Measurements from ENCODE around the gene AKT3. TPM values are rescaled to one million over a fixed set of nuclear protein-coding genes. Genes with fewer than 3 reads are reported as not detected.

Gene AKT3
- polyA plus RNA-seq, 1 experiment, result 34.9 TPM

DNA sequence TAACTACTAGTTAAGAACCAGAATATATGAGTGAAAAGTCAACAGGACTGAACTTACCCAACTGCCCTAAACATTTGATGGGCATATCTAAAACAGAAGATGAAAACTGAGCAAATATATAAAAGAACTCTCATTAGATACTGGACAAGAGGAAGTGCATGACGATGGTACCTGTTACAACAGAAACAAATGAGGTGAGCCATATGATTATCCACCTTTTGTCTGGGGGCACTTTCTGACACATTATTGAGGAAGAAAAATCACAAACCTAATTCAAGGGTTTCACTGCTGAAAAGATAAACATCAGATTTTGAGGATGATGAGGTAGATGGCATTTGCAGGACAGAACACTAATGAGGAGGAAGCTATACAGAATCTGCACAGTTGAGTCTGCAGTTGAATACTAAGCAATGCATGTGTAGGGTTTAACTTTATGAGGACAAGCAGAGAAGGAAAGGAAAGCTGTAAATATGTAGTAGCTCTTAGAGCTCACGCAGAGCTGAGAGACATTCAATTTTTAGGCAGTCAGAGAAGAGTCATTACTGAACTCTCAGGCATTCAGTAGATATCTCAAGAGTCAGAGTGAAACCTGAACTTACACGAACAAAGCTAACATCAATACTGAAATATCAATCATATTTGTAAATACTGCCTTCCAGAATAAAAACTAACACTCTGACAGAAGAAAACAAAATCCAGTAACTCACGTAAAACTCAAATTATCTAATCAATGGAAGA, 262.1 kb downstream of the AKT3 start:
- no peak for TF ChIP-seq CTCF (IDR thresholded peaks at IDR 0.05; ENCODE audit: low read depth, low read length)
- Histone ChIP-seq H3K9me3 (ENCODE audit: control insufficient read depth, insufficient read depth, low read length) (no peaks in the 10 kb centered on the region), H3K4me3 (ENCODE audit: low read depth, low read length) (no peak overlapping the region), H3K27ac (ENCODE audit: low read depth, low read length) (no peak overlapping the region), H3K27me3 (ENCODE audit: control insufficient read depth, insufficient read depth, low read length) (no peaks in the 10 kb centered on the region)
- ChIA-PET CTCF (no interaction called here), POLR2A (no interaction called here)
- no peak for DNase-seq (ENCODE audit: low read depth, low spot score)

DNA sequence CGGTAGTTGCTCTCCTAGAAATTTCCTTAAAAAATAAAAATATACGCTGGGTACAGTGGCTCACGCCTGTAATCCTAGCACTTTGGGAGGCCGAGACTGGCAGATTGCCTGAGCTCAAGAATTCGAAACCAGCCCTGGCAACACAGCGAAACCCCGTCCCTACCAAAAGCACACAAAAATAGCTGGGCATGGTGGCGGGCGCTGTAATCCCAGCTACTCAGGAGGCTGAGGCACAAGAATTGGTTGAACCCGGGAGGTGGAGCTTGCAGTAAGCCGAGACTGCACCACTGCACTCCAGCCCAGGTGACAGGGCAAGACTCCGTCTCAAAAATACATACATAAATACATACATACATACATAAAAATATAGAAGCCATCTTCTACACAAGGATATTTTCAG, 262.8 kb downstream of the AKT3 start:
- POLR2A ChIA-PET, result no interaction called here
- H3K9me3 ChIP-seq (ENCODE audit: control insufficient read depth, insufficient read depth, low read length), result no peaks in the 10 kb centered on the region
- CTCF ChIA-PET, result no interaction called here
- no peak for TF ChIP-seq CTCF (IDR thresholded peaks at IDR 0.05; ENCODE audit: low read depth, low read length)
- no peaks in the 10 kb centered on the region for H3K27me3 ChIP-seq (ENCODE audit: control insufficient read depth, insufficient read depth, low read length)
- no peak overlapping the region for H3K27ac ChIP-seq (ENCODE audit: low read depth, low read length)
- no peak for DNase-seq (ENCODE audit: low read depth, low spot score)
- no peak overlapping the region for H3K4me3 ChIP-seq (ENCODE audit: low read depth, low read length)

DNA sequence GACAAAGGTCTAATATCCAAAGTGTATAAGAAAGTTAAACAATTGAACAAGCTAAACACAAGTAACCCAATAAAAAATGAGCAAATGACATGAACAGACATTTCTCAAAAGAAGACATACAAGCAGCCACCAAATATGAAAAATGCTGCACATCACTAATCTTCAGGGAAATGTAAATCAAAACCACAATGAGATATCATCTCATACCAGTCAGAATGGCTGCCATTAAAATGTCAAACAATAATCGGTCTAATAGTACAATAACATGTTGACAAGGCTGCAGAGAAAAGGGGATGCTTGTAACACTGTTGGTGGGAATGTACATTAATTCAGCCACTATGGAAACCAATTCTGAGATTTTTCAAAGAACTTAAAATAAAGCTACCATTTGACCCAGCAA, 264.1 kb downstream of the AKT3 start:
- ChIA-PET CTCF (interaction anchor here (0.9 kb wide), 1 partner anchor 687 kb away, joined by 3 read pairs; no protein-coding TSS in a partner anchor), POLR2A (no interaction called here)
- TF ChIP-seq CTCF (IDR thresholded peaks at IDR 0.05; ENCODE audit: low read depth, low read length), result no peak
- Histone ChIP-seq H3K4me3 (ENCODE audit: low read depth, low read length) (no peak overlapping the region), H3K27me3 (ENCODE audit: control insufficient read depth, insufficient read depth, low read length) (no peaks in the 10 kb centered on the region), H3K27ac (ENCODE audit: low read depth, low read length) (no peak overlapping the region), H3K9me3 (ENCODE audit: control insufficient read depth, insufficient read depth, low read length) (peaks cover 3% of the 10 kb centered on the region)
- DNase-seq (ENCODE audit: low read depth, low spot score), result no peak

GRCh38 chr1:243582326-243582725, 267.7 kb downstream of the AKT3 start:
- no peak for TF ChIP-seq CTCF (IDR thresholded peaks at IDR 0.05; ENCODE audit: low read depth, low read length)
- Histone ChIP-seq H3K9me3 (ENCODE audit: control insufficient read depth, insufficient read depth, low read length) (peaks cover 10% of the 10 kb centered on the region), H3K27ac (ENCODE audit: low read depth, low read length) (no peak overlapping the region), H3K27me3 (ENCODE audit: control insufficient read depth, insufficient read depth, low read length) (no peaks in the 10 kb centered on the region), H3K4me3 (ENCODE audit: low read depth, low read length) (no peak overlapping the region)
- CTCF ChIA-PET, result interaction anchor here (0.6 to 1.0 kb wide), 2 partner anchors 26 to 168 kb away, joined by 4 to 6 read pairs; no protein-coding TSS in a partner anchor
- POLR2A ChIA-PET, result interaction anchor here (0.7 kb wide), 1 partner anchor 263 kb away, joined by 6 read pairs; no protein-coding TSS in a partner anchor
- no peak for DNase-seq (ENCODE audit: low read depth, low spot score)

DNA sequence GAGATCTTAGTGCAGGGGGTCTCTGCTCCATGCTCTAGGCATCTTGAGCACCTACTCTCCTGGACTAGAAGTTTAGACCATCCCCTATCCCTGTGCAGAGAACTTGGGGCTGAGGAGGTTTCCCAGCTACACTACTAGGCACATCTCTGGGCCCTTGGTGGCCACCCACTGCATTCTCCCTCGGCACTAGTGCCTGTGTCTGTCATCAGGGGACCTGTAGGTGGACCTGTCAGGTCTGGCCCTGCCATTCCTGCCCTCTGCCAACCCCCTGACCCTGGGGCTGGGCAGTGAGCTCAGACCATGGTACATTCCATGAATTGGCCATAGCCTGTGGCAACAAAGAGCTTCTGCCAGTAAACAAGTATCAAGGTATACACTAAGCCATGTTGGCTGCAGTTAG, 269.1 kb downstream of the AKT3 start:
- H3K27ac ChIP-seq (ENCODE audit: low read depth, low read length), result no peak overlapping the region
- no peaks in the 10 kb centered on the region for H3K27me3 ChIP-seq (ENCODE audit: control insufficient read depth, insufficient read depth, low read length)
- no peak for DNase-seq (ENCODE audit: low read depth, low spot score)
- ChIA-PET CTCF (no interaction called here), POLR2A (no interaction called here)
- no peak overlapping the region for H3K4me3 ChIP-seq (ENCODE audit: low read depth, low read length)
- no peak for TF ChIP-seq CTCF (IDR thresholded peaks at IDR 0.05; ENCODE audit: low read depth, low read length)
- peaks cover 10% of the 10 kb centered on the region for H3K9me3 ChIP-seq (ENCODE audit: control insufficient read depth, insufficient read depth, low read length)
